Activated naive CD4-positive, alpha-beta T cell treated with anti-CD3 and anti-CD28 coated beads, Interleukin-2, amount 10 ng/mL, durations not matched to agents 7 days and 5 days (primary cell): Measurements from ENCODE around the gene RPLP1.
A peak's percentile ranks its signal among the peaks of the same experiment; 100 is the strongest.
"Not testable (repeated sequence)": the region's sequence is repeated elsewhere in the genome, so short reads cannot be mapped to it uniquely, and the experiment has no call there.

ENCODE experiments used
- CTCF ChIA-PET: fragments of 350-600 bp; sonication (Branson Sonifier 250); formaldehyde crosslinking; loops from one replicate; lab custom pipeline; 2021; ENCODE audit warnings: antibody characterized with exemption; lab: Charles Lee
- DNase-seq: peaks from one replicate; pipeline ENCODE4 v3.0.0-alpha.2; 2020
- H3K27ac Mint-ChIP-seq: one replicate; pipeline ENCODE4 v1.8.0; 2021; ENCODE audit warnings: mild to moderate bottlenecking, moderate library complexity, mixed read lengths
- H3K27me3 Mint-ChIP-seq: one replicate; pipeline ENCODE4 v1.8.0; 2021; ENCODE audit warnings: mild to moderate bottlenecking, mixed read lengths
- H3K36me3 Mint-ChIP-seq: one replicate; pipeline ENCODE4 v1.8.0; 2021; ENCODE audit warnings: mixed read lengths
- H3K4me1 Mint-ChIP-seq: one replicate; pipeline ENCODE4 v1.8.0; 2021; ENCODE audit warnings: mixed read lengths
- H3K4me3 Mint-ChIP-seq: one replicate; pipeline ENCODE4 v1.8.0; 2021; ENCODE audit warnings: mild to moderate bottlenecking, moderate library complexity, mixed read lengths
- H3K9me3 Mint-ChIP-seq: one replicate; pipeline ENCODE4 v1.8.0; 2021; ENCODE audit warnings: mixed read lengths

RPLP1 gene

DNA sequence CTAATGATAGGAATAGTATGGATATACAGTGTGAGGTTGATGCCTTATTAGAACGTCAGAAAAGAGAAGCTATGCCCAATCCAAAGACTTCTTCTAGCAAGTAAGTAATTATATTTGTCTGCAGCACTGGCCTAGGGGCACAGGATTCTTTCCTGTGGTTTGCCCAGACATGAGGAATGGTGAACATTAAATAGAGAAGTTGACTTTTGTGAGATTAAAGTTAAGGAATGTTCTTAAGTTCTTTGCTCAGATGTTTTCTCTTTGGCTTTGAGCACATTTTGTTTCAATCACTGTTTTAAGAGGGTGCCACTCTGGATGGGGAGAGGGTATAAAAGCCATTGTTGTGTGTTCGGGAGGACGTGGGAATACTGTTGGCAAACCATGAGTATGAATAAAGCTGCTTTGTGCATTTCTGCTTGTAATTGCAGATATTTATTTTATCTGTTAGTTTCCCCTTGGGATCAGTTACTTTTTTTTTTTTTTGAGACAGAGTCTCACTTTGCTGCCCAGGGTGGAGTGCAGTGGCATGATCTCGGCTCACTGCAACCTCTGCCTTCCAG, 30.2 kb upstream of the RPLP1 start:
- peaks cover 65% of the 10 kb centered on the region for H3K36me3 Mint-ChIP-seq
- H3K27ac Mint-ChIP-seq: no peak overlapping the region
- no peaks in the 10 kb centered on the region for H3K9me3 Mint-ChIP-seq

DNA sequence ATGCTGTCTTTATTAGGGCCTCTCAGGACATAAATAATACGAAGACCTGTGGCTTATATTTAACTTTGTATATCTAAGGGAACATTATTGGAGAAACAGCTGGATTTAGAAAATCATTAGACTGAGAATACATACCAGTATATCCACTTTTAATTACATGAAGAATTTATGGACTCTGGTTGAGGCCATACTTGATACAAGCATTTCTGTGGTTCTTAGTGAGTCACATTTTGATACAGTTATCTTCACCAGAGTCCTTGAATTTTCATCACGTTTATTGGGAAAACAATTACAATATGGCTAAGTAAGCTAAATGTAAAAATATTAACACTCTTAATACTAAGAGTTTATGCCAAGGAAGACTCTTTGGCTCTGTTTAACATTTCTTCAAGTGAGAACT, 28.6 kb upstream of the RPLP1 start:
- CTCF ChIA-PET: no interaction called here
- no peak for DNase-seq
- H3K4me3 Mint-ChIP-seq: no peak overlapping the region
- peaks cover 61% of the 10 kb centered on the region for H3K36me3 Mint-ChIP-seq
- H3K4me1 Mint-ChIP-seq: peaks cover 5% of the 10 kb centered on the region
- H3K27me3 Mint-ChIP-seq: no peaks in the 10 kb centered on the region
- H3K9me3 Mint-ChIP-seq: no peaks in the 10 kb centered on the region
- no peak overlapping the region for H3K27ac Mint-ChIP-seq

More for the DNA sequence above, 30.2 kb upstream of the RPLP1 start:
- no peak for DNase-seq
- Mint-ChIP-seq H3K4me1 (peaks cover 13% of the 10 kb centered on the region), H3K27me3 (no peaks in the 10 kb centered on the region), H3K4me3 (no peak overlapping the region)
- CTCF ChIA-PET: interaction anchor here (0.7 kb wide), 1 partner anchor 18 kb away, joined by 4 read pairs; no protein-coding TSS in a partner anchor

DNA sequence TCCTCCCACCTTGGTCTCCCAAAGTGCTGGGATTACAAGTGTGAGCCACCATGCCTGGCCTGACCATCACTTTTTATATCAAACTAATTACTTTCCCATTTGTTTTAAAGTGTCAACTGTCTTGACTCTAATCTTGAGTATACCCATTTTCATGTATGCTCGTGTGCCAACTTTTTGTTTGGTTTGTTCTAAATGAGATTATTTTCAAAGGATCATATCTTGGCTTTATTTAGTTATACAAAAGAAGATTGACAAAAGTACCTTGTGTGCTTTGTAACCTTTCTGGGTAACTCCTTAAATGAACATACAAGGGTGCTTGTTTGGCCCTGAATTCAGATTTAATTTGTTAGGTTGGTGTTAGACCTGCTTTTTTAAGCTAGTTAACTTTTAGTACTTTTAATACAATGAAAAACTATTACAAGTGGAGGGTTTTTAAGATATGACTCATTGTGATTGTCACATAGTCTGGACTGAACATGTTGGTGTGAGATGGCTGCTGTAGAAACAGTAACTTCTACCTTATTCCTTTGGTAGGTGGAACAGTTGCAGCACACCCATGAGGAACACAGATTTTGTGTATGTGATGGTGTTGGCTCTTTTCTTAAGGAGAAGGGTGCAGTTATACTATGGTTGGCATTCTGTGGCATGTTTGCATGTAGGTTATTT, 27.7 kb upstream of the RPLP1 start:
- CTCF ChIA-PET: interaction anchor here (1.6 kb wide), 1 partner anchor 13 kb away, joined by 3 read pairs; no protein-coding TSS in a partner anchor
- Mint-ChIP-seq H3K27ac (no peak overlapping the region), H3K9me3 (no peaks in the 10 kb centered on the region), H3K27me3 (no peaks in the 10 kb centered on the region), H3K36me3 (peaks cover 59% of the 10 kb centered on the region), H3K4me1 (no peaks in the 10 kb centered on the region), H3K4me3 (no peak overlapping the region)
- DNase-seq: no peak

DNA sequence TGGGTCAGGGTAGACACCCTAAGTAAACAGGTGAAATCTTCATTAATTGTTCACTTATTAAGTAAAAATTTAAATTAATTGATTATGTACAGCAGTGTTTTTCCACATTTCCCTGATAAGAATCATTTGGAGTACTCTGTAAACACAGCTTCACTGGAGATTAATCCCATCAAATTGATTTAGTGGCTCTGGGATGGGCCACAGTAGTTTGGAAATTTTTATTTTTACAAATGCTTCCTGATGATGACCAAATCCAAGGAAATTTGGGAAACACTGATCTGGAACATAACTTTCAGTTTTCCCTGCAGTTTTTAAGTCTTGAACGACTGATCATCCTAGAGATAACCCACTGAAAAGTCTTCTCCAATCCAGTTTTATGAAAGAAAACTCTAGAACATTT, 18.8 kb upstream of the RPLP1 start:
- H3K4me1 Mint-ChIP-seq: no peaks in the 10 kb centered on the region
- H3K27ac Mint-ChIP-seq: no peak overlapping the region
- H3K4me3 Mint-ChIP-seq: no peak overlapping the region
- peaks cover 73% of the 10 kb centered on the region for H3K36me3 Mint-ChIP-seq
- no peaks in the 10 kb centered on the region for H3K27me3 Mint-ChIP-seq
- CTCF ChIA-PET: no interaction called here
- no peak for DNase-seq
- no peaks in the 10 kb centered on the region for H3K9me3 Mint-ChIP-seq

DNA sequence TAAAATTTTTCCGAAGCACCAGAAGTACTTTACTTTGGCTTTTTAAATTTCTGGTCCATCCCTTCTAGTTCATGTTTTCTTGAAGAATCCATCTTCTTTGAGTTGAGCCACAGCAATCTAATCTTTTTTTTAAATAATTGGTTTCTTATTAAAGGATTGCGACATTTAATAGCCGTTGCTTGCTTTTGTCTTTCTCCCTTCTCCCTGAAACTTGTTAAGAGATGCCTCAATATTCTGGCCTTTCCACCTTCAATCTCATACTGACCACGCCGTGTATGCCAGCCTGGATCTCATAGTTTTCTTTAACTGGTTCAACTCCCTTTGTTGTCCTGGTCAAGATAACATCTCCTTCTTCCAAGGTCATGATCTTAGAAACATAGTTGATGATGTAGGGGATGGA, 18.4 kb upstream of the RPLP1 start:
- no peak overlapping the region for H3K27ac Mint-ChIP-seq
- no peaks in the 10 kb centered on the region for H3K4me1 Mint-ChIP-seq
- CTCF ChIA-PET: no interaction called here
- no peaks in the 10 kb centered on the region for H3K9me3 Mint-ChIP-seq
- no peak overlapping the region for H3K4me3 Mint-ChIP-seq
- no peaks in the 10 kb centered on the region for H3K27me3 Mint-ChIP-seq
- DNase-seq: no peak
- H3K36me3 Mint-ChIP-seq: peaks cover 70% of the 10 kb centered on the region

DNA sequence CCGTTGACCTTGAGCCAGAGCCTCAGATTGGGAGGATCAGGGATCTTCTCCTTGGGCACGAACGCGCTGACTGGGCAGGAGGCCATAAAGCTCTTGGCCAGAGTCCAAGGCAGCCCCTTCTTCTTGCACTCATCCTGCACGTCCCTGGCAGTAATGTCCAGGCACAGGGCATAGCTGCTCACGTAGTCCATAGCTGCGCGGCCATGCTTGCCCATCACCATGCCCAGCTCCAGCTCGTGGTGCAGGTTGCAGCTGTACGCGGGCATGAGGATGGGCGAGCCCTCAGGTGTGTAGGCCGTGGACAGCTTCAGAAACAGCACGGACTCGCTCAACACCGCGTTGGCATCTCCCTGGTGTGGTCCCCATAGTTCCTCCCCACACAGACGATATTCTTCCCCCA, 17.9 kb upstream of the RPLP1 start:
- DNase-seq: no peak
- no peak overlapping the region for H3K27ac Mint-ChIP-seq
- H3K27me3 Mint-ChIP-seq: no peaks in the 10 kb centered on the region
- CTCF ChIA-PET: no interaction called here
- no peak overlapping the region for H3K4me3 Mint-ChIP-seq
- peaks cover 72% of the 10 kb centered on the region for H3K36me3 Mint-ChIP-seq
- H3K9me3 Mint-ChIP-seq: no peaks in the 10 kb centered on the region
- no peaks in the 10 kb centered on the region for H3K4me1 Mint-ChIP-seq

DNA sequence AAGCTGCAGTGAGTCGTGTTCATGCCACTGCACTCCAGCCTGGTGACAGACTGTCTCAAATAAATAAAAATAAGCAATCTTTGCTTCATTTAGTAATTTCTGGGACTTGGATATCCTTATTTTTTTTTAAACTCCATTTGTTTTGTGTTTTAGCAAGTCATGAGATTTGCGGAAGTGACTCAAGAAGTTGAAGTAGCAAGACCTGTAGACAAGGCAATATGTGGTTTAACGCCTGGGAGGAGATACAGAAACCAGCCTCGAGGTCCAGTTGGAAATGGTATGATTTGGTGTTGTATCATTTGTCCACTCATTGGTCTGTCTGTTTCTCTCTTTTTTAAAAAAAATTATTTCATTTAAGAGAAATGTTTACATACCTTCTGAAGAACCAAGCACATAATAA, 16.6 kb upstream of the RPLP1 start:
- no peak for DNase-seq
- H3K4me1 Mint-ChIP-seq: no peaks in the 10 kb centered on the region
- CTCF ChIA-PET: no interaction called here
- no peaks in the 10 kb centered on the region for H3K27me3 Mint-ChIP-seq
- H3K36me3 Mint-ChIP-seq: peaks cover 72% of the 10 kb centered on the region
- no peak overlapping the region for H3K27ac Mint-ChIP-seq
- no peak overlapping the region for H3K4me3 Mint-ChIP-seq
- no peaks in the 10 kb centered on the region for H3K9me3 Mint-ChIP-seq

DNA sequence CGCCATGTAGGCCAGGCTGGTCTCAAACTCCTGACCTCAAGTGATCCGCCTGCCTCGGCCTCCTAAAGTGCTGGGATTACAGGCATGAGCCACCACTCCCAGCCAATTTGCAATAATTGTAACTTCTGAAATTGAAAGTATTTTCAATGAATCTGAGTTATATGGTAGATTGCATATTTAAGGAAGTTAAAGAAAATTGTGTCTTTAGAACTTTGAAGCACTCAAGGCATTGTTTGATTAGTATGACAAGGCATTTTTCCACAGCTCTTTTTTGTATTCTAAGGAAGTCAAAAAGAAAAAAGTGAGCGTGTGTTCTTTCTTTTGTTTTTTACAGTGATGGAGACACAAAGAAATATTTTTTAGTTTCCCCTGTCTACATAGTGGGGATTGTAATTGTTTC, 15.7 kb upstream of the RPLP1 start:
- no peaks in the 10 kb centered on the region for H3K27me3 Mint-ChIP-seq
- no peak overlapping the region for H3K4me3 Mint-ChIP-seq
- H3K9me3 Mint-ChIP-seq: no peaks in the 10 kb centered on the region
- peaks cover 70% of the 10 kb centered on the region for H3K36me3 Mint-ChIP-seq
- peak overlapping the region; percentile 11 for H3K27ac Mint-ChIP-seq
- CTCF ChIA-PET: no interaction called here
- no peaks in the 10 kb centered on the region for H3K4me1 Mint-ChIP-seq
- DNase-seq: no peak

DNA sequence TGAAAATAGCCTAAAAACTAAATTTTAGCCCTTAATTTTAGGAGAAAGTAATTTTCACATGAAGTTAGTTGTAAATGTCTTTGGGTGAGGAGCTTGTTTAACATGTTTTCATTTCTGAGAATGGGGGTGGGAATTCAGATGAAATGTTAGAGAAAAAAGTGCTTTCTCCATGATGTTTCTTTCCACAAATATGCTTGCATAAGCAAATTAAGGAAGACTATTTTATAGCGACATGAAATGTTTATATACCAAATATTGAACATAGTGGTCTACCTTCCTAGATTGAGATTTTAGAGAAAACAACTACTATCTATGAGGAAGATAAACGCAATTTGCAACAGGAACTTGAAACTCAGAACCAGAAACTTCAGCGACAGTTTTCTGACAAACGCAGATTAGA, 13.0 kb upstream of the RPLP1 start:
- CTCF ChIA-PET: interaction anchor here (1.1 kb wide), 1 partner anchor 23 kb away, joined by 5 read pairs; no protein-coding TSS in a partner anchor
- no peak overlapping the region for H3K27ac Mint-ChIP-seq
- peaks cover 16% of the 10 kb centered on the region for H3K4me1 Mint-ChIP-seq
- peaks cover 71% of the 10 kb centered on the region for H3K36me3 Mint-ChIP-seq
- H3K9me3 Mint-ChIP-seq: no peaks in the 10 kb centered on the region
- no peaks in the 10 kb centered on the region for H3K27me3 Mint-ChIP-seq
- DNase-seq: no peak
- H3K4me3 Mint-ChIP-seq: no peak overlapping the region

DNA sequence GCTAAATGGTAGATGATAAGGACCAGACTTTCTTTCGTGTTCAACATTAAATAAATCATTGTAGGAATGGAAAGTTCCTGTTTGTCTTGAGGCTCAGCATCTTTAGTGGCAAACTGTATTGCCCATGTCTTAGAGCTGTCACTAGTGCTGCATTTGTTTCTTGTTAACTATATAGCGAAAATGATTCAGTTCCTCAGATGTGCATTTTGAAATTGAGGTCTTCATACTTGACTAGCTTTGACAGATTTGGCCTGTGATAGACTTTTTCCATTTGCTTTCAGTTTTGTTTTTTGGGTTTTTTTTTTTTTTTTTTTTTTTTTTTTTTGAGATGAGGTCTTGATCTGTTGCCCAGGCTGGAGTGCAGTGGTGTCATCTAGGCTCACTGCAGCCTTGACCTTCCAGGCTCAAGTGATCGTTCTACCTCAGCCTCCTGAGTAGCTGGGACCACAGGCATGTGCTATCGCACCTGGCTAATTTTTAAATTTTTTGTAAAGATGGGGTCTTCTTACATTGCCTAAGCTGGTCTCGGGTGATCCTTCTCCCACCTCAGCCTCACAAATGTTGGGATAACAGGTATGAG, 9.5 kb upstream of the RPLP1 start:
- Mint-ChIP-seq H3K4me1 (peaks cover 16% of the 10 kb centered on the region), H3K27me3 (no peaks in the 10 kb centered on the region), H3K9me3 (no peaks in the 10 kb centered on the region), H3K4me3 (no peak overlapping the region), H3K36me3 (peaks cover 72% of the 10 kb centered on the region), H3K27ac (peak overlapping the region; percentile 84)
- DNase-seq: no peak
- CTCF ChIA-PET: interaction anchor here (0.7 kb wide), 1 partner anchor 20 kb away, joined by 3 read pairs; no protein-coding TSS in a partner anchor

DNA sequence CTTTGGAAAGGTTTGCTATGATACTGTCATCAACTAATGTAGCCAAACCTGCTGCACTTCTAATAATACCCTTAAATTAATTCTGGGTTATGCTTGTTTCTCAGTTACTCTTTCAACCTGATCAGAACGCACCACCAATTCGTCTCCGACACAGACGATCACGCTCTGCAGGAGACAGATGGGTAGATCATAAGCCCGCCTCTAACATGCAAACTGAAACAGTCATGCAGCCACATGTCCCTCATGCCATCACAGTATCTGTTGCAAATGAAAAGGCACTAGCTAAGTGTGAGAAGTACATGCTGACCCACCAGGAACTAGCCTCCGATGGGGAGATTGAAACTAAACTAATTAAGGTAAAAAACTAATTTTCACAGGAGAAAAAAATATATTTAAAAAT, 7.9 kb upstream of the RPLP1 start:
- DNase-seq: no peak
- CTCF ChIA-PET: interaction anchor here (0.7 to 1.0 kb wide), 2 partner anchors 18 to 25 kb away, joined by 3 to 5 read pairs; no protein-coding TSS in a partner anchor
- H3K9me3 Mint-ChIP-seq: no peaks in the 10 kb centered on the region
- no peaks in the 10 kb centered on the region for H3K27me3 Mint-ChIP-seq
- no peak overlapping the region for H3K27ac Mint-ChIP-seq
- peaks cover 16% of the 10 kb centered on the region for H3K4me1 Mint-ChIP-seq
- H3K4me3 Mint-ChIP-seq: no peak overlapping the region
- H3K36me3 Mint-ChIP-seq: peaks cover 69% of the 10 kb centered on the region

DNA sequence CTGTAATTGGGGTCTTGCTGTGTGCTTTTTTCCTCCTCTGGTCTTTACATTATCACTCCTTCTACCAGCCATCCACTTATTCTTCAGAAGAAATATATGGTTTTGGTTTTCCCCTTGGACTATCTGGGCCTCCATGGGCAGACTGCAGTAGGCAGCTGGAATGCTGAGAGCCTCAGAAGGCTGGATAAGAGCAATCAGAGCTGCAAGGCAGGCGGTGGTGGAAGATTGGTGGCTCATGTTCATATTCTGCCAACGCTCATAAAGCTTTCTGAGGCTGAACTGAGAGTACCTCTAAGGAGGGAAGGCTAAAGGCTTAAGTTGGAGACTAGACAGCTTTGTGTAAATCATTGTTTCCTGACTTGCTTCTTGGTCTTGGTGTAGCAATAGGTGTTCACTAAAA, 5.7 kb upstream of the RPLP1 start:
- H3K27ac Mint-ChIP-seq: no peak overlapping the region
- H3K4me1 Mint-ChIP-seq: peaks cover 21% of the 10 kb centered on the region
- CTCF ChIA-PET: no interaction called here
- no peaks in the 10 kb centered on the region for H3K9me3 Mint-ChIP-seq
- H3K36me3 Mint-ChIP-seq: peaks cover 51% of the 10 kb centered on the region
- no peak for DNase-seq
- H3K4me3 Mint-ChIP-seq: no peak overlapping the region
- H3K27me3 Mint-ChIP-seq: no peaks in the 10 kb centered on the region

DNA sequence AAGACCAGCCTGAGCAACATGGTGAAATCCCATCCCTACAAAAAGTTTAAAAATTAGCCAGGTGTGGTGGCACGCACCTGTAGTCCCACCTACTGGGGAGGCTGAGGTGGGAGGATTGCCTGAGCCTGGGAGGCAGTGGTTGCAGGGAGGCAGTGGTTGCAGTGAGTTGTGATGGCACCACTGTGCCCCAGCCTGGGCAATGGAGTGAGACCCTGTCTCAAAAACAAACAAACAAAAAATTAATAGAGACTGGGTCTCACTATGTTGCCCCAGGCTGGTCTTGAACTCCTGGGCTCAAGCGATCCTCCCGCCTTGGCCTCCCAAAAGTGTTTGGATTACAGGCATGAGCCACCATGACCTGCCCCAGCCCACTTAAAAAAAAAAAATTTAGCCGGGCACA, 2.4 kb upstream of the RPLP1 start:
- H3K27me3 Mint-ChIP-seq, CTCF ChIA-PET, DNase-seq, H3K27ac Mint-ChIP-seq, H3K4me3 Mint-ChIP-seq, H3K9me3 Mint-ChIP-seq: not testable (repeated sequence)
- Mint-ChIP-seq H3K4me1 (peaks cover 27% of the 10 kb centered on the region), H3K36me3 (peaks cover 52% of the 10 kb centered on the region)

DNA sequence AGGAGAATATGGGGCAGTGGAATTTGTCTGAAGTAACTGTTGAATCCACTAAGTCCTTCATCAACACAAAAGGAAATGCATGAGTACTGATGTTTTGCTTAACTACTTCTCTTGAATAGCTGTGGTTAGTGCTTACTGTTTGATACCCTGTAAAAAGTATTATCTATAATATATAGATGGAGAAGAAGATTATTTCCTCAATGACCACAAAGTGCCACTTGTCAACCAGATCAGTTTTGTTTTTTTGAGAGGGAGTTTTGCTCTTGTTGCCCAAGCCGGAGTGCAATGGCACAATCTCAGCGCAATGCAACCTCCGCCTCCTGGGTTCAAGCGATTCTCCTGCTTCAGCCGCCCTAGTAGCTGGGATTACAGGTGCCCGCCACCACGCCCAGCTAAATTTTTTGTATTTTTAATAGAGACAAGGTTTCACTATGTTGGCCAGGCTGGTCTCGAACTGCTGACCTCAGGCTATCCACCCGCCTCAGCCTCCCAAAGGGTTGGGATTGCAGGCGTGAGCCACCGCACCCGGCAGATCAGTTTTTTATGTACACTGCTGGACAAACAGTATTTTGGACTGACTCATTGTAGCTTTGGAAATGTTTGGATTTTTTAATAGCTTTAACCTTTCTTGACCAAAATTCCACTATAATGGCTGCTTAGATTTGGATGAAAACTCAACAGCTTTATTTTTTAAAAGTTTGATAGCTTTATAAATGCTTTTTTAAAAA, 1.5 kb upstream of the RPLP1 start:
- peak overlapping the region; percentile 96 for H3K4me3 Mint-ChIP-seq
- H3K4me1 Mint-ChIP-seq: peaks cover 33% of the 10 kb centered on the region
- no peaks in the 10 kb centered on the region for H3K9me3 Mint-ChIP-seq
- CTCF ChIA-PET: interaction anchor here (0.7 to 3.8 kb wide), 2 partner anchors 11 to 17 kb away, joined by 3 to 26 read pairs; no protein-coding TSS in a partner anchor
- DNase-seq: no peak
- no peaks in the 10 kb centered on the region for H3K27me3 Mint-ChIP-seq
- H3K27ac Mint-ChIP-seq: peak overlapping the region; percentile 100
- peaks cover 51% of the 10 kb centered on the region for H3K36me3 Mint-ChIP-seq
